Mesendoderm (in vitro differentiated cells): ENCODE measurements around the gene TXNRD2.

ENCODE experiments used
- DNase-seq: peaks from one replicate; pipeline ENCODE4 v3.0.0; 2013
- H2AK5ac ChIP-seq: 2 replicates; pipeline ENCODE4 v1.6.1; 2013; ENCODE audit warnings: low read length, inconsistent platforms
- H2BK120ac ChIP-seq: 2 replicates; pipeline ENCODE4 v1.6.1; 2013; ENCODE audit warnings: low read depth, mild to moderate bottlenecking, low read length, moderate library complexity, mixed read lengths
- H2BK15ac ChIP-seq: replicated peaks from 2 replicates; pipeline ENCODE4 v1.6.1; 2013; ENCODE audit warnings: low read depth, mild to moderate bottlenecking, moderate library complexity
- H2BK5ac ChIP-seq: 2 replicates; pipeline ENCODE4 v1.6.1; 2013; ENCODE audit warnings: low read length, inconsistent platforms
- H3K18ac ChIP-seq: 2 replicates; pipeline ENCODE4 v1.6.1; 2013; ENCODE audit warnings: mild to moderate bottlenecking, low read length, mixed read lengths
- H3K23ac ChIP-seq: one replicate; pipeline ENCODE4 v1.6.1; 2013; ENCODE audit warnings: low read length
- H3K27ac ChIP-seq: 2 replicates; pipeline ENCODE4 v1.5.1; 2013; ENCODE audit warnings: low read depth, mild to moderate bottlenecking, inconsistent platforms, low read length, moderate library complexity
- H3K27me3 ChIP-seq: 2 replicates; pipeline ENCODE4 v1.6.1; 2013; ENCODE audit warnings: low read length, control low read depth, mild to moderate bottlenecking, inconsistent platforms; ENCODE audit not compliant: insufficient read depth, poor library complexity
- H3K36me3 ChIP-seq: 2 replicates; pipeline ENCODE4 v1.6.1; 2013; ENCODE audit warnings: low read length, inconsistent platforms; ENCODE audit not compliant: control insufficient read depth, insufficient read depth
- H3K4ac ChIP-seq: one replicate; pipeline ENCODE4 v1.6.1; 2013; ENCODE audit warnings: low read depth, mild to moderate bottlenecking, low read length, moderate library complexity
- H3K4me1 ChIP-seq: 2 replicates; pipeline ENCODE4 v1.6.1; 2013; ENCODE audit warnings: low read depth, low read length, inconsistent platforms; ENCODE audit not compliant: control insufficient read depth
- H3K4me2 ChIP-seq: 2 replicates; pipeline ENCODE4 v1.6.1; 2013; ENCODE audit warnings: low read length
- H3K4me3 ChIP-seq: 2 replicates; pipeline ENCODE4 v1.5.1; 2013; ENCODE audit warnings: mild to moderate bottlenecking, low read length
- H3K56ac ChIP-seq: one replicate; pipeline ENCODE4 v1.6.1; 2013; ENCODE audit warnings: low read length
- H3K79me1 ChIP-seq: 2 replicates; pipeline ENCODE4 v1.6.1; 2013; ENCODE audit warnings: low read length, inconsistent platforms
- H3K79me2 ChIP-seq: 2 replicates; pipeline ENCODE4 v1.6.1; 2013; ENCODE audit warnings: mild to moderate bottlenecking, low read length; ENCODE audit not compliant: control insufficient read depth, insufficient read depth
- H3K9ac ChIP-seq: 2 replicates; pipeline ENCODE4 v1.6.1; 2013; ENCODE audit warnings: low read length, inconsistent platforms
- H4K5ac ChIP-seq: one replicate; pipeline ENCODE4 v1.6.1; 2013; ENCODE audit warnings: low read length
- H4K8ac ChIP-seq: one replicate; pipeline ENCODE4 v1.6.1; 2013; ENCODE audit warnings: low read depth, mild to moderate bottlenecking, control low read depth, low read length, moderate library complexity
- WGBS: extraction: QIAGEN DNeasy Blood & Tissue Kit; methylation state at CpG from one replicate; pipeline ENCODE4 v1.1.7; 2013; ENCODE audit warnings: low lambda C conversion rate, missing lambda C conversion rate; ENCODE audit not compliant: insufficient coverage; ENCODE audit errors: extremely low coverage; 5-methylcytosine and 5-hydroxymethylcytosine counted together

Gene TXNRD2

GRCh38 chr22:19868773-19869471 lies 72.7 kb downstream of the TXNRD2 start:
- no peak overlapping the region for H3K4me2 ChIP-seq
- H2AK5ac ChIP-seq = no peak overlapping the region
- H3K4me3 ChIP-seq = no peak overlapping the region
- H3K9ac ChIP-seq = no peak overlapping the region
- no peaks in the 10 kb centered on the region for H3K27me3 ChIP-seq
- no CpG with 5 or more reads among the region's 23 CpGs for WGBS
- DNase-seq = no peak
- no peak overlapping the region for H3K18ac ChIP-seq
- no peak overlapping the region for H4K8ac ChIP-seq
- H3K23ac ChIP-seq = no peak overlapping the region
- no peak overlapping the region for H2BK15ac ChIP-seq
- H3K4ac ChIP-seq = no peak overlapping the region
- H3K4me1 ChIP-seq = no peaks in the 10 kb centered on the region
- H2BK120ac ChIP-seq = no peak overlapping the region
- H3K79me2 ChIP-seq = no peaks in the 10 kb centered on the region
- no peak overlapping the region for H2BK5ac ChIP-seq
- H4K5ac ChIP-seq = no peak overlapping the region
- no peaks in the 10 kb centered on the region for H3K79me1 ChIP-seq
- no peaks in the 10 kb centered on the region for H3K36me3 ChIP-seq
- H3K27ac ChIP-seq = no peak overlapping the region
- no peak overlapping the region for H3K56ac ChIP-seq

- Histone ChIP-seq H3K79me1 (no peaks in the 10 kb centered on the region), H3K4me2 (no peak overlapping the region), H3K4me1 (no peaks in the 10 kb centered on the region), H3K4ac (no peak overlapping the region), H4K5ac (no peak overlapping the region), H3K27ac (no peak overlapping the region), H2BK120ac (no peak overlapping the region), H2BK15ac (no peak overlapping the region), H3K18ac (no peak overlapping the region), H3K27me3 (no peaks in the 10 kb centered on the region), H3K4me3 (no peak overlapping the region), H4K8ac (no peak overlapping the region), H3K9ac (no peak overlapping the region), H2AK5ac (no peak overlapping the region), H2BK5ac (no peak overlapping the region), H3K23ac (no peak overlapping the region), H3K79me2 (no peaks in the 10 kb centered on the region), H3K36me3 (no peaks in the 10 kb centered on the region), H3K56ac (no peak overlapping the region)
- no peak for DNase-seq
- no CpG with 5 or more reads among the region's 3 CpGs for WGBS
Measured at GRCh38 chr22:19868333-19868732, 73.3 kb downstream of the TXNRD2 start.

DNA sequence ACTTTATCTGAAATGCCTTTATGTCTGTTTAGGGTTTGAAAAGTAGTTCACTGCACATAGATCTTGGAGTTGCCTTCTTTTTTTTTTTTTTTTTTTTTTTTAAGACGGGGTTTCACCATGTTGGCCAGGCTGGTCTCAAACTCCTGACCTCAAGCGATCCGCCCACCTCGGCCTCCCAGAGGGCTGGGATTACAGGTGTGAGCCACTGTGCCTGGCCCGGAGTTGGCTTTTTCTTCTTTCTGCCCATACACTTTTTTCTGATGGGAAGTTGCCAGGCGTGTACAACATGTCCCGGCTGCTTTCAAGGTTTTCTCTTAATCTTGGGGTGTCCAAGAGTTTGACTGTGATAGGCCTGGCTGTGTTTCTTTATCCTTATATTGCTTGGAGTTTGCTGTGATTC lies 74.0 kb downstream of the TXNRD2 start:
- H3K79me1 ChIP-seq = no peaks in the 10 kb centered on the region
- H3K9ac ChIP-seq = no peak overlapping the region
- H3K4me3 ChIP-seq = no peak overlapping the region
- no peak overlapping the region for H3K27ac ChIP-seq
- H3K4me1 ChIP-seq = no peaks in the 10 kb centered on the region
- DNase-seq = no peak
- no peak overlapping the region for H3K23ac ChIP-seq
- H3K56ac ChIP-seq = no peak overlapping the region
- H3K4me2 ChIP-seq = no peak overlapping the region
- H3K18ac ChIP-seq = no peak overlapping the region
- H2BK15ac ChIP-seq = no peak overlapping the region
- no peak overlapping the region for H2BK5ac ChIP-seq
- H2AK5ac ChIP-seq = no peak overlapping the region
- H3K79me2 ChIP-seq = no peaks in the 10 kb centered on the region
- H3K27me3 ChIP-seq = no peaks in the 10 kb centered on the region
- no peak overlapping the region for H4K5ac ChIP-seq
- no peaks in the 10 kb centered on the region for H3K36me3 ChIP-seq
- no peak overlapping the region for H2BK120ac ChIP-seq
- WGBS = no CpG with 5 or more reads among the region's 7 CpGs
- H4K8ac ChIP-seq = no peak overlapping the region
- H3K4ac ChIP-seq = no peak overlapping the region

- Histone ChIP-seq H2AK5ac (no peak overlapping the region), H3K4me1 (no peaks in the 10 kb centered on the region), H2BK120ac (no peak overlapping the region), H3K23ac (no peak overlapping the region), H2BK15ac (no peak overlapping the region), H3K79me1 (no peaks in the 10 kb centered on the region), H3K79me2 (no peaks in the 10 kb centered on the region), H3K27ac (no peak overlapping the region), H3K4ac (no peak overlapping the region), H3K27me3 (no peaks in the 10 kb centered on the region), H3K56ac (no peak overlapping the region), H4K8ac (no peak overlapping the region), H2BK5ac (no peak overlapping the region), H3K36me3 (no peaks in the 10 kb centered on the region), H3K9ac (no peak overlapping the region), H3K4me3 (no peak overlapping the region), H3K18ac (no peak overlapping the region), H4K5ac (no peak overlapping the region), H3K4me2 (no peak overlapping the region)
- no peak for DNase-seq
- WGBS = 100% methylated on average over 1 of the region's 3 CpGs
Measured at GRCh38 chr22:19866665-19867009, 75.0 kb downstream of the TXNRD2 start.

DNA sequence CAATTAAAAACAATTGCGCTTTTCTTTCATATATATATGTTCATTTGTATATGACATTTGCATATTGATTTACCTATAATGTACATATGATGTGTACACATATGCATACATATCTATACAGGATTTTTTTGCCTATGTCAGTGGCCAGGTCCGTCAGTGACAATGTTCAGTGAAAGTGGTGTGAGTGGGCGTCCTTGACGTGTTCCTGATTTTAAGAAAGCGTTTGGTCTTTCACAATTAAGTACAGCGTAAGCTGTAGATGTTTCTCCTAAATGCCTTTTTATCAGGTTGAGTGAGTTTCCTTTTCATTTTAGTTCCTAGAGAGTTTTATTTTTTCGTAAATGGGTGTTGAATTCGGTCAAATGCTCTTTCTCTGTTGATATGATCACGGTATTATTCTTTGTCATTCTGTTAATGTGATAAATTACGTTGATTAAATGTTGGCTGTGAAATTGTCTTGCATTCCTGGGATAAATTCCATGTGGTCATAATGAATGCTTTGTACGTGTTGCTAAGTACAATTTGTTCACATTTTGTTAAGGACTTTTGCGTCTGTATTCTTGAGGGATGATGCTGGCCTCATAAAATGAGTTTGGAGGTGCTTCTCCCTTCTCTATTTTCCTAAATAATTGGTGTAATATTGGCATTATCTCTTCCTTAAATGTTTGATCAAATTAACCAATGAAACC lies 76.3 kb downstream of the TXNRD2 start:
- no peak overlapping the region for H3K56ac ChIP-seq
- no peaks in the 10 kb centered on the region for H3K79me2 ChIP-seq
- no peak for DNase-seq
- H3K79me1 ChIP-seq = no peaks in the 10 kb centered on the region
- H3K4me2 ChIP-seq = no peak overlapping the region
- H3K23ac ChIP-seq = no peak overlapping the region
- no peaks in the 10 kb centered on the region for H3K4me1 ChIP-seq
- no peak overlapping the region for H2BK15ac ChIP-seq
- H4K5ac ChIP-seq = no peak overlapping the region
- H3K18ac ChIP-seq = no peak overlapping the region
- H3K4me3 ChIP-seq = no peak overlapping the region
- H3K36me3 ChIP-seq = no peaks in the 10 kb centered on the region
- no peak overlapping the region for H3K4ac ChIP-seq
- no CpG with 5 or more reads among the region's 12 CpGs for WGBS
- H2BK120ac ChIP-seq = no peak overlapping the region
- no peak overlapping the region for H2AK5ac ChIP-seq
- no peaks in the 10 kb centered on the region for H3K27me3 ChIP-seq
- H4K8ac ChIP-seq = no peak overlapping the region
- no peak overlapping the region for H2BK5ac ChIP-seq
- no peak overlapping the region for H3K27ac ChIP-seq
- no peak overlapping the region for H3K9ac ChIP-seq
